ENCODE data around the gene FSIP1.

The FSIP1 gene

GRCh38 chr15:39735120-39735717 is 47.4 kb downstream of the FSIP1 start:
- no peaks in the 10 kb centered on the region for H3K9me3 ChIP-seq
- H3K4me3 ChIP-seq (ENCODE audit: low read depth in 1 of 2, low read length in 1 of 2), result no peak overlapping the region
- no peaks in the 10 kb centered on the region for H3K27me3 ChIP-seq
- TF ChIP-seq CTCF (IDR thresholded peaks at IDR 0.05), result no peak
- peaks cover 0 to 5% of the 10 kb centered on the region in 2 experiments for H3K4me1 ChIP-seq (ENCODE audit: control insufficient read depth in 1 of 2, insufficient read depth in 1 of 2, low read depth in 1 of 2, low read length in 1 of 2)
- H3K27ac ChIP-seq, result no peak overlapping the region
- H3K36me3 ChIP-seq, result no peaks in the 10 kb centered on the region

- Histone ChIP-seq H3K36me3 (no peaks in the 10 kb centered on the region), H3K27me3 (no peaks in the 10 kb centered on the region), H3K4me3 (ENCODE audit: low read depth in 1 of 2, low read length in 1 of 2) (no peak overlapping the region), H3K27ac (no peak overlapping the region), H3K9me3 (no peaks in the 10 kb centered on the region), H3K4me1 (ENCODE audit: control insufficient read depth in 1 of 2, insufficient read depth in 1 of 2, low read depth in 1 of 2, low read length in 1 of 2) (no peaks in the 10 kb centered on the region)
- TF ChIP-seq CTCF (IDR thresholded peaks at IDR 0.05), result no peak
These were observed 51.4 kb downstream of the FSIP1 start for GRCh38 chr15:39731266-39731665.

GRCh38 chr15:39730552-39730951 is 52.1 kb downstream of the FSIP1 start:
- no peak for TF ChIP-seq CTCF (IDR thresholded peaks at IDR 0.05)
- no peaks in the 10 kb centered on the region for H3K4me1 ChIP-seq (ENCODE audit: control insufficient read depth in 1 of 2, insufficient read depth in 1 of 2, low read depth in 1 of 2, low read length in 1 of 2)
- H3K4me3 ChIP-seq (ENCODE audit: low read depth in 1 of 2, low read length in 1 of 2), result no peak overlapping the region
- H3K9me3 ChIP-seq, result no peaks in the 10 kb centered on the region
- no peak overlapping the region for H3K27ac ChIP-seq
- H3K27me3 ChIP-seq, result no peaks in the 10 kb centered on the region
- no peaks in the 10 kb centered on the region for H3K36me3 ChIP-seq

GRCh38 chr15:39729500-39729899 is 53.1 kb downstream of the FSIP1 start:
- no peaks in the 10 kb centered on the region for H3K27me3 ChIP-seq
- TF ChIP-seq CTCF (IDR thresholded peaks at IDR 0.05), result no peak
- H3K27ac ChIP-seq, result no peak overlapping the region
- H3K4me1 ChIP-seq (ENCODE audit: control insufficient read depth in 1 of 2, insufficient read depth in 1 of 2, low read depth in 1 of 2, low read length in 1 of 2), result no peaks in the 10 kb centered on the region
- H3K36me3 ChIP-seq, result no peaks in the 10 kb centered on the region
- H3K4me3 ChIP-seq (ENCODE audit: low read depth in 1 of 2, low read length in 1 of 2), result no peak overlapping the region
- H3K9me3 ChIP-seq, result no peaks in the 10 kb centered on the region

GRCh38 chr15:39728845-39729244 is 53.8 kb downstream of the FSIP1 start:
- H3K27me3 ChIP-seq, result no peaks in the 10 kb centered on the region
- H3K4me3 ChIP-seq (ENCODE audit: low read depth in 1 of 2, low read length in 1 of 2), result no peak overlapping the region
- no peaks in the 10 kb centered on the region for H3K36me3 ChIP-seq
- H3K4me1 ChIP-seq (ENCODE audit: control insufficient read depth in 1 of 2, insufficient read depth in 1 of 2, low read depth in 1 of 2, low read length in 1 of 2), result no peaks in the 10 kb centered on the region
- no peak for TF ChIP-seq CTCF (IDR thresholded peaks at IDR 0.05)
- no peak overlapping the region for H3K27ac ChIP-seq
- H3K9me3 ChIP-seq, result no peaks in the 10 kb centered on the region

- no peak overlapping the region for H3K4me3 ChIP-seq (ENCODE audit: low read depth in 1 of 2, low read length in 1 of 2)
- TF ChIP-seq CTCF (IDR thresholded peaks at IDR 0.05), result no peak
These were observed 60.7 kb downstream of the FSIP1 start for GRCh38 chr15:39721893-39722292.

More at GRCh38 chr15:39721893-39722292, 60.7 kb downstream of the FSIP1 start:
- Histone ChIP-seq H3K27me3 (no peaks in the 10 kb centered on the region), H3K36me3 (no peaks in the 10 kb centered on the region), H3K9me3 (no peaks in the 10 kb centered on the region), H3K4me1 (ENCODE audit: control insufficient read depth in 1 of 2, insufficient read depth in 1 of 2, low read depth in 1 of 2, low read length in 1 of 2) (no peaks in the 10 kb centered on the region), H3K27ac (no peak overlapping the region)
